Stimulated activated CD4-positive, alpha-beta T cell treated with anti-CD3 and anti-CD28 coated beads, Interleukin-4, amount 100 ng/mL, for 4 hours (primary cell): ENCODE measurements around the gene VWF.

Source experiments
- DNase-seq, 2 experiments: peaks; one replicate each; pipeline ENCODE4 v3.0.0-alpha.2; 2020

VWF gene

GRCh38 chr12:6099316-6099715 is 25.2 kb downstream of the VWF start:
- DNase-seq = no peak

- no peak for DNase-seq
These were observed 27.1 kb downstream of the VWF start for GRCh38 chr12:6097411-6097810.

- DNase-seq = no peak
These were observed 27.9 kb downstream of the VWF start for GRCh38 chr12:6096527-6096926.

- no peak for DNase-seq
These were observed 29.2 kb downstream of the VWF start for GRCh38 chr12:6095269-6095668.

- DNase-seq = no peak
These were observed 30.7 kb downstream of the VWF start for GRCh38 chr12:6093764-6094163.

- DNase-seq = no peak
These were observed 31.4 kb downstream of the VWF start for GRCh38 chr12:6092784-6093722.

- DNase-seq = no peak
These were observed 32.5 kb downstream of the VWF start for GRCh38 chr12:6091786-6092566.

GRCh38 chr12:6090803-6091202 is 33.7 kb downstream of the VWF start:
- DNase-seq = no peak

- no peak for DNase-seq
These were observed 35.3 kb downstream of the VWF start for GRCh38 chr12:6088921-6089747.

- DNase-seq = no peak
These were observed 38.2 kb downstream of the VWF start for GRCh38 chr12:6086316-6086715.

GRCh38 chr12:6085841-6086240 is 38.6 kb downstream of the VWF start:
- DNase-seq = no peak

GRCh38 chr12:6084969-6085450 is 39.5 kb downstream of the VWF start:
- no peak for DNase-seq

GRCh38 chr12:6084261-6084968 is 40.1 kb downstream of the VWF start:
- DNase-seq = no peak

- DNase-seq = no peak
These were observed 40.9 kb downstream of the VWF start for GRCh38 chr12:6083601-6084000.

GRCh38 chr12:6082613-6083012 is 41.9 kb downstream of the VWF start:
- DNase-seq = no peak

GRCh38 chr12:6080149-6081045 is 44.1 kb downstream of the VWF start:
- DNase-seq = no peak

- no peak for DNase-seq
These were observed 45.9 kb downstream of the VWF start for GRCh38 chr12:6078398-6079096.

- DNase-seq = no peak
These were observed 46.8 kb downstream of the VWF start for GRCh38 chr12:6077692-6078083.

- DNase-seq = no peak
These were observed 47.4 kb downstream of the VWF start for GRCh38 chr12:6076776-6077691.
